ENCODE measurements around the gene IL1RN. TPM values are rescaled to one million over a fixed set of nuclear protein-coding genes. Genes with fewer than 3 reads are reported as not detected.

IL1RN gene
- total and polyA plus RNA-seq, 2 of the 8 experiments (the other 6 are each of a cell fraction or from before 2014, with no cell fraction given) = not detected

GRCh38 chr2:113171334-113172075, 44.1 kb downstream of the IL1RN start:
- peaks cover 0 to 3% (median 0%) of the 10 kb centered on the region in 4 experiments; a peak in 3 of 7 replicates for H3K4me1 ChIP-seq (replicated peaks in 1 of 4; ENCODE audit: control insufficient read depth in 3 of 4, insufficient read depth in 4 of 4, low read length in 3 of 4)
- H4K5ac ChIP-seq (ENCODE audit: insufficient read length, low read depth, low read length) = no peak overlapping the region
- no peaks in the 10 kb centered on the region for H3K9me3 ChIP-seq (ENCODE audit: insufficient read depth in 2 of 2, low read depth in 1 of 2, low read length in 1 of 2)
- no peak overlapping the region for H2AK5ac ChIP-seq (ENCODE audit: low read depth, low read length)
- no peak overlapping the region for H3K4ac ChIP-seq (replicated peaks; ENCODE audit: insufficient read length, low read depth, low read length)
- H3K4me2 ChIP-seq (ENCODE audit: insufficient read depth in 1 of 2, low read depth in 2 of 2, low read length in 2 of 2) = no peak overlapping the region
- H3K18ac ChIP-seq (ENCODE audit: extremely low read depth, low read length) = no peak overlapping the region
- H3K79me2 ChIP-seq (ENCODE audit: control insufficient read depth in 1 of 2, insufficient read depth in 2 of 2, low read length in 2 of 2) = no peaks in the 10 kb centered on the region
- ChIA-PET POLR2A (ENCODE audit: partially characterized antibody) (no interaction called here), CTCF (ENCODE audit: partially characterized antibody) (interaction anchor here (2.0 to 6.2 kb wide), 5 partner anchors 10 to 33 kb away, joined by 7 to 63 read pairs (median 15); no protein-coding TSS in a partner anchor)
- H3K9ac ChIP-seq (replicated peaks in 1 of 4; ENCODE audit: extremely low read depth in 1 of 4, low read depth in 3 of 4, low read length in 3 of 4) = no peak overlapping the region
- H3K23ac ChIP-seq (ENCODE audit: insufficient read length) = no peak overlapping the region
- H3K4me3 ChIP-seq (ENCODE audit: extremely low read depth in 1 of 4, insufficient read depth in 2 of 4, low read depth in 3 of 4, low read length in 4 of 4) = no peak overlapping the region
- WGBS, 2 experiments (ENCODE audit: extremely low coverage in 1 of 2, insufficient coverage in 1 of 2, insufficient read length in 1 of 2, insufficient replicate concordance in 2 of 2, low coverage in 1 of 2, low lambda C conversion rate in 2 of 2, missing lambda C conversion rate in 1 of 2) = 97% methylated on average over 8 of the region's 8 CpGs; no CpG with 5 or more reads in 1 of the 2 experiments
- H3K14ac ChIP-seq (ENCODE audit: insufficient read length) = no peak overlapping the region
- no peaks in the 10 kb centered on the region for H4K20me1 ChIP-seq (replicated peaks in 1 of 2; ENCODE audit: control insufficient read depth in 1 of 2, insufficient read depth in 2 of 2, low read length in 2 of 2)
- DNase-seq (ENCODE audit: low read depth in 1 of 2, low spot score in 2 of 2) = no peak
- no peaks in the 10 kb centered on the region for H3K23me2 ChIP-seq (ENCODE audit: low read depth, low read length)
- no peaks in the 10 kb centered on the region for H3K36me3 ChIP-seq (ENCODE audit: control insufficient read depth in 2 of 4, insufficient read depth in 4 of 4, low read length in 3 of 4)
- H3K27ac ChIP-seq (ENCODE audit: low read depth, low read length) = no peak overlapping the region
- FAIRE-seq = no peak
- no peaks in the 10 kb centered on the region for H3K79me1 ChIP-seq (ENCODE audit: low read depth, low read length)
- H3K56ac ChIP-seq (replicated peaks; ENCODE audit: insufficient read length, low read depth, low read length) = no peak overlapping the region
- no peak overlapping the region for H2BK15ac ChIP-seq (ENCODE audit: low read length)
- H4K91ac ChIP-seq (replicated peaks; ENCODE audit: insufficient read length, low read length) = no peak overlapping the region
- no peak overlapping the region for H2BK12ac ChIP-seq (ENCODE audit: low read depth, low read length)
- no peak overlapping the region for H2BK120ac ChIP-seq (replicated peaks; ENCODE audit: low read depth, low read length)
- H2BK5ac ChIP-seq (ENCODE audit: low read depth, low read length) = no peak overlapping the region
- no peak overlapping the region for H2BK20ac ChIP-seq (ENCODE audit: low read length)
- H4K8ac ChIP-seq (ENCODE audit: extremely low read depth, insufficient read depth, low read length) = no peak overlapping the region
- TF ChIP-seq SIN3A (conservative IDR thresholded peaks at IDR 0.05 in 1 of 2, IDR thresholded peaks at IDR 0.05 in 1 of 2; ENCODE audit: low read depth in 1 of 2, low read length in 2 of 2) = no peak
- no peak for TF ChIP-seq CEBPB (IDR thresholded peaks at IDR 0.05; ENCODE audit: low read depth, low read length)
- TF ChIP-seq PHF8 (conservative IDR thresholded peaks at IDR 0.05; ENCODE audit: low read depth, low read length) = no peak
- no peak for TF ChIP-seq TAF7 (optimal IDR thresholded peaks at IDR 0.05; ENCODE audit: borderline replicate concordance, low read depth, low read length)
- no peak for TF ChIP-seq ASH2L (IDR thresholded peaks at IDR 0.05; ENCODE audit: low read length)
- no peak for TF ChIP-seq MAX (IDR thresholded peaks at IDR 0.05)
- TF ChIP-seq CBX8 (IDR thresholded peaks at IDR 0.05; ENCODE audit: borderline replicate concordance, low read depth, low read length) = no peak
- no peak for TF ChIP-seq KDM1A (IDR thresholded peaks at IDR 0.05; ENCODE audit: borderline replicate concordance, low read length)
- no peak for TF ChIP-seq CHD1 (IDR thresholded peaks at IDR 0.05; ENCODE audit: low read depth, low read length)
- TF ChIP-seq RXRA (IDR thresholded peaks at IDR 0.05; ENCODE audit: insufficient read depth, low read depth, low read length) = no peak
- TF ChIP-seq CTBP2 (IDR thresholded peaks at IDR 0.05; ENCODE audit: borderline replicate concordance, insufficient read depth, insufficient read length, low read length) = no peak
- no peak overlapping the region for H2AFZ ChIP-seq (ENCODE audit: low read length)
- H3K27me3 ChIP-seq (replicated peaks in 1 of 4; ENCODE audit: control insufficient read depth in 3 of 4, extremely low read depth in 1 of 4, insufficient read depth in 3 of 4, low read length in 3 of 4) = no peaks in the 10 kb centered on the region

All from H1 (cell line).